ENCODE data around the gene RCE1.

- TF ChIP-seq CTCF (IDR thresholded peaks at IDR 0.05; ENCODE audit: poor library complexity) (no peak), EZH2phosphoT487 (IDR thresholded peaks at IDR 0.05; ENCODE audit: low read depth, severe bottlenecking, unreplicated experiment) (no peak), EZH2 (IDR thresholded peaks at IDR 0.05; ENCODE audit: borderline replicate concordance) (no peak)
Measured at GRCh38 chr11:66834943-66835342, 8.3 kb upstream of the RCE1 start.
